NCI-H128 (cell line): Measurements from ENCODE around the gene SFI1.
"Not testable (repeated sequence)": the region's sequence is repeated elsewhere in the genome, so short reads cannot be mapped to it uniquely, and the experiment has no call there.

Experiments used
- DNase-seq: peaks from one replicate; lab custom pipeline; 2025; ENCODE audit not compliant: unreplicated experiment; lab: John Stamatoyannopoulos, UW

SFI1 gene

DNA sequence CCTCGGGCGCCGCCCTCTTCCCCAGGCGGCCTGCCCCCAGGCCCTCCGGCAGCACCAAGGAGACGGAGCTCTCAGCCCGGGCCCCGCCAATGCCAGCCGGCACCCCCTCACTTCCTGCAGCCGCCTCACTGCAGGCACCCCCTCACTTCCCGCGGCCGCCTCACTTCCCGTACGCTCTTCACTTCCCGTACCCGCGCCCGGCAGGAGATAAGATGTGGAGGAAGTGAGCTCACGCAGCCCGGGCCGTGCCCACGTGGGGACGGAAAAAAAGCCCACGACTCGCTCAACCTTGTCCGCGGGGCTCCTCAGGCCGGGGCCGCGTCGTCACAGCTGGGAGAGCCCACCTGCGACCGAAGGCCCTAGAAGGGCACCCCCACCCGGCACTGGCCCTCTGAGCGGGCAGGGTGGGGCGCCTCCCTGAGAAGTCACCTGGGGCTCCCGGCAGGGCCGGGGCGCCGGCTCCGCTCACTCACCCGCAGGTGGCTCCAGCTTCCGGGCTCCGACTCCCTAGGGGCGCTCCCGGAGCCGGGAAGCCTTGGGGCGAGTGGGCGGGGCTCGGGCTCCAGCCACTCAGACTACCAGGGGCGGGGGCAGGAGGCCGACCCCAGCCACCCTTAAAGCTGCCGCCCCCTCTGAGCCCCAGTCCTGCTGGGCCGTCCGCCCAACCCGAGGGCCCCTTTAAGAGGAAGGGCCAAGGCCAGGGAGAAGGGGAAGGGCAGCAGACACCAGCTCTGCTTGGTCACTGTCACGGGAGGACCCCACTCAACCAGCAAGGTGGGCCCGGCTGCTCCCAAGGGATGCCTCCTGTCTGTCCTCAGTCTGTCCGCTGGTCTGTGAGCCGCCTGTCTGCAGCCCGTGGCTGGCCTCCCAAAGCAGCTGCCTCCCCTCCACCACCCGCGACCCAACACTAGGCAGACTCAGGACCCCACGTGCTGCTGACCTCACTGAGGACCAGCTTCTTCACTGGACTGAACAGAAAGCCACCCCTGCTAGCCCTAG is 134.3 kb downstream of the SFI1 start:
- DNase-seq: peak; percentile 17

DNA sequence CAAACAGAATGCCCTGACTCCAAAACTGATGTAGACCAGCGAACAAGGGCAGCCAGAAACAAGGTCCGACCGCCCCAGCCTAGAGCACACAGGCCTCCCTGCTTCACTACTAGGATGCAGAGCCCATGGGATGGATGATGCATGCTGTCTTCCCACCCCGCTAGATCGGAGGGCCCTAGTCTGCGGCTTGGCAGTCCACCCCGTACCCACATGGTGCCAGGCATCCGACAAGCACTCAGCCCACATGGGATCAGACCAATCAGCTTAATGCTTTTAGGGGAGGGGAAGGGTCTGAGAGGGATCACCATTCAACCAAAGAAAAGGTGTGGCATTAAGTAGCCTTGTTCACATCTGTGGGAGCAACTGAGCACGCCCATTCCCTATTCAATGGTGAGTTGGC is 135.1 kb downstream of the SFI1 start:
- no peak for DNase-seq

DNA sequence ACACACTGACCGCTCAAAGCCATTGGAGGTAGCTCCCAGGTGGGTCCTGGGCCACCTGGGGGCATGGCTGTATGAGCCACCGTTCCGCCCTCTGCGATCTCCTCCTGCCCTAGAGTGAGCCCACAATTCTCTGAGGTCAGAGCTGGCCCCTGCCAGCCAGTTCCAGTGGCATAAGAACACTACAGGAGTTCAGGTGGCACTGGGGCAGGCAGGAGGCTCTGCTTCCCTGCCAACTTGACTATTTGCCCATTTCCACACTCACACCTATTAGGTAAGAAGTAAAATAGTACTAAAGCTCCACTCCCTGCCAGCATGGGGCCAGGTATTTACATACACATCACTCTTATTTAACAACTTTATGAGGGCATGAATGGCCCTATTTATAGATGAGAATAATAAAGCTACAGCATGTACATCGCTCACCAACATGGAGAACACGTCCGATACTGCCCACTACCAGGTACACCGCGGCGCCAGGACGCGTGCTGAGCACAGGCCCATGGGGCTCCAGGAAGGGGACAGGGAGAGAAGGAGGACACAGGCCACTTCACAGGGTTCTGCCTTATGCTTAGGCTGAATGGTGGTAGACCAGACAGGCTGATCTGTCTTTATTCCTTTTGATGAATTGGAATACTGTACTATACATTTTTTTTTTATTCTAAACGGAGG is 139.4 kb downstream of the SFI1 start:
- no peak for DNase-seq

DNA sequence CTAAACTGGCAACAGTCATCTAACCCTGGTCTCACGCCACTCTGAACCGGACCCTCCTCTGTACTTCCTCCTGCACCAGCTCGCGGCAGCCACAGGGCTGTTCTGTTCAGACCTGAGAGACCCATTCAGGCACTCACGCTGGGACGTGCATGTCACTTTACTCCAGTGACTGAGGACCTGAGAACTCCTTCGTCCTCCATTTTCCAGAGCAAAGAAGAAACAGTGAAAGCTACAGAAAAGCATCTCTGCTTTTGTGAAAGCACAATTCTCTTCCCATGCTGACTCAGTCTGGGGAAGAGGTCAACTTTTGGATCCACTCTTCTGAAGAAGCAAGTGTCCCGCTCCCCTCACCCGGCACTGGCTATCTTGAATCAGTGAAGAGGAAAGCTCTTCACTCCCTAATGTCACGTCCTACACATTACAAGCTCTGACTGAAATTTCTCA is 141.1 kb downstream of the SFI1 start:
- no peak for DNase-seq

DNA sequence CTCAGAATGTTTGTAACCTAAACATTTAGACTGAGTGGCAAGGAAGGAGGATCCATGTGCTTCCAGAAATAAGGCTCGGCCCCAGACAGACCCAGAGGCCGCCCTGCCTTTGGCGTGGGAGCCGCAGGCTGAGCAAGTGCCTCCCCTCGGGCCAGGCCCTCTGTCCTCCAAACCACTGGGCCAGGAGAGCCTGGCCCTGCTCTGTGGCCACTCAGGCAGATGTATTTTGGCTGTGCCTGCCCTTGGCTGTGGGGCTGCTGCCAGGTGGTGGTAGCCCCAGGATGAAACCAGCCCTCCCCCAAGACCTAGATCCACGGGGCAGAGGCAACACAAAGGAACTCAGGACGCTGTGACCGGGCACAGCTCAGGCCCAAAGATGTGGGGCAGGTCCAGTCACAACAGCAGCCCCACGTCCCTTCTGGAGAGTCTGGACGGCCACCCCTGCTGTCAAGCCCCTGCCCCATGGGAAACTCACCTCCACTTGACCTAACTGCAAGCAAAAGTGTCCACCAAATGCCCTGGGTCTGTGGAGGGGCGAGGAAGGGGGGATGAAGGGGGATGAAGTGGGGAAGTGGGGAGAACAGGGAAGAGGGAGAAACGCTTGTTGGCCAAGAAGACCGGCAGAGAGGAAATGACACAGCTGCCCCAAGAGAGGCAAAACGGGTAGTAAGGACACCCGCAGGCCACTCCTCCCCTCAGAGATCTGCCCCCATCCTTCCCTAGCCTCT is 141.7 kb downstream of the SFI1 start:
- no peak for DNase-seq

GRCh38 chr22:31639436-31640039 is 143.2 kb downstream of the SFI1 start:
- DNase-seq: no peak

- DNase-seq: no peak
These were observed 150.1 kb downstream of the SFI1 start for GRCh38 chr22:31646186-31647019.

- no peak for DNase-seq
These were observed 150.7 kb downstream of the SFI1 start for GRCh38 chr22:31647066-31647465.

- DNase-seq: no peak
These were observed 151.4 kb downstream of the SFI1 start for GRCh38 chr22:31647523-31648320.

GRCh38 chr22:31650391-31650790 is 154.1 kb downstream of the SFI1 start:
- DNase-seq: no peak

GRCh38 chr22:31651664-31652063 is 155.3 kb downstream of the SFI1 start:
- DNase-seq: no peak

- no peak for DNase-seq
These were observed 155.8 kb downstream of the SFI1 start for GRCh38 chr22:31652088-31652487.

GRCh38 chr22:31652911-31653684 is 156.8 kb downstream of the SFI1 start:
- DNase-seq: no peak

- no peak for DNase-seq
These were observed 157.6 kb downstream of the SFI1 start for GRCh38 chr22:31653944-31654343.

DNA sequence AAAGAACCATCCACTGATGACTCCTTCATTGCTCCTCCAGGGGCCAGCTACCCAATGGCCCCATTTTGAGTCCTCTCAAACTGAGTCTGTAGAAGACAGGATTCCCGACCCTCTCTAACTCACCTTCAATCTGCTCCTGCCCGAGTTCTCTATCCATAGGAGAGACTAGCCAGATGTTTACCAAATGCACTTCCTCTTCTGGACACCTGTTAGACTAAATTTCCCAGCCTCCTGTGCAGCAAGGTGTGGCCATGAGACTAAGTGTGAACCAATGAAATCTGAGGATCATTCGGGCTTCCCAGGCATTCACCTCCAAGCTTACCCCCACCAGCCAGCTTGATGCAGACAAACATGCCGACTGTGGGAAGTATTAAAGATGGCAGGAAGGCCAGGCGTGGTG is 158.1 kb downstream of the SFI1 start:
- no peak for DNase-seq

- no peak for DNase-seq
These were observed 162.9 kb downstream of the SFI1 start for GRCh38 chr22:31659246-31659645.

DNA sequence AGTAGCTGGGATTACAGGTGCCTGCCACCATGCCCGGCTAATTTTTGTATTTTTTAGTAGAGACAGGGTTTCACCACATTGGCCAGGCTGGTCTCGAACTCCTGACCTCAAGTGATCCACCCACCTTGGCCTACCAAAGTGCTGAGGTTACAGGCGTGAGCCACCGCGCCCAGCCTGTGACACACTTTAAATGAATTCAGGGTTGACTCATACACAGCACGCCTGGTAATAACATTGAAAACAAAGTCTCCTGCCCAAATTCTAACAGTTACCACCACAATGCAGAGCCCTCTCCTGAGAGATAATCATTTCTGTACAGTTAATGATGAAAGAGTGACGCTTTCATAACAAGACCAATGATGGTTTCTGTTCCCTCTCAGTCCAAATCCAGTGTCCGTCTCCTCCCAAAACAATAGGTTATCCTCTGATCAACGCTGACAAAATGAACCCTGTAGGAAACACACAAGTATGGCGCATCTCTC is 164.6 kb downstream of the SFI1 start:
- DNase-seq: not testable (repeated sequence)

DNA sequence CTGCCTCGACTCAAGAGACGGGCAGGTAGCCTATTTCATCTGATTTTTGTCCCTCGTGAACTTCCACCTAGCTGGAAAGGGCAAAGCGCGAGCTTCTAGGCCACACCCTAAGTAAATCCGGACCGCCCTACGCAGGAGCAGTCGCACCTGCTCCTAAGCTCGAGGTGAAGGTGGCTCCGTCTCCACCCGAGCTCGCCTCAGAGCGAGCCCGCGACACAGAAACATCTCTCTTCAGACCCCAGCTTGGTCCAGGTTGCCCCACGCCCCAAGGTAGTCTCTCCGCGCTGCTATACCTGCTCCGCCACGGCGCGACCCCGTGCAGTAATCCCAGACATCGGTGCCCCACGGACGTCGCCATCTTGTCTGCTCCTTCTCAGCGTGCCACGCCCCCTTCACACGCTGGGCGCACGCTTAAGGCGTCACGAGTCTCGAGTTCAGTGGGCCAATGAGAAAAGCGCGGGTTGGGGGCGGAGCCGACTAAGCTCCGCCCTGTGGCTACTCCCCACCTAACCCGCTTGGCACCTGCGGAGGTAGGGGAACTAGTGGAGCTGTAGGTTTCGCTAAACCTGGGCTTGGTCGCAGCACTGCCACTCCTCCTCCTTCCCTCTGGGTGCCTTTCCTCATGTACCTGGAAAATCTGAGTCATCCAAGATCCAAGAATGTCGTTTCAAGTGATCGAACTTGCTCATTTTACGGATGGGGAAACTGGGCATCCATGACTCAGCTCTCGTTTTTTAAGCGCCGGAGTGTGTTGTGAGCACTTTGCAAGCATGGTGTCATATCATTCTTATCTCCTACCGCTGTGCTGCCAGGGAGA is 165.7 kb downstream of the SFI1 start, which contains the start of gene PISD:
PISD (minus strand) TSS at position 365 of the 817 bp plus-strand sequence; CDS start at position 358, 7 bp downstream.
- DNase-seq: peak; percentile 88
